Large intestine (tissue), 3 donors: ENCODE data around the gene ZSWIM4. TPM values are rescaled to one million over a fixed set of nuclear protein-coding genes. Genes with fewer than 3 reads are reported as not detected.

Source experiments
- DNase-seq, 2 donors: peaks; one replicate each; pipeline versions ENCODE4 v3.0.0 to v3.0.0-alpha.2; 2013
- H3K27ac ChIP-seq: one replicate; pipeline ENCODE4 v1.5.1; 2013; ENCODE audit warnings: low read length
- H3K27me3 ChIP-seq: 2 replicates; pipeline ENCODE4 v1.6.1; 2013; ENCODE audit warnings: low read length; ENCODE audit not compliant: control insufficient read depth, insufficient read depth
- H3K36me3 ChIP-seq: 2 replicates; pipeline ENCODE4 v1.6.1; 2013; ENCODE audit warnings: low read length; ENCODE audit not compliant: control insufficient read depth, insufficient read depth
- H3K4me1 ChIP-seq: one replicate; pipeline ENCODE4 v1.6.1; 2013; ENCODE audit warnings: low read length; ENCODE audit not compliant: control insufficient read depth, insufficient read depth
- H3K4me3 ChIP-seq: one replicate; pipeline ENCODE4 v1.5.1; 2013; ENCODE audit warnings: low read length
- H3K9me3 ChIP-seq: one replicate; pipeline ENCODE4 v1.6.1; 2013; ENCODE audit warnings: mild to moderate bottlenecking, low read depth, low read length, moderate library complexity; ENCODE audit not compliant: control insufficient read depth
- WGBS: methylation state at CpG from one replicate; pipeline ENCODE4 v1.1.5; 2013; ENCODE audit warnings: low lambda C conversion rate; ENCODE audit not compliant: insufficient coverage; 5-methylcytosine and 5-hydroxymethylcytosine counted together
- polyA plus RNA-seq: library from polyadenylated mRNA; unstranded; fragments of 120-200 nt; gene quantifications from one replicate; pipeline ENCODE4 v1.2.1, GENCODE V29; 2013

ZSWIM4 gene
- polyA plus RNA-seq, 1 donor: 3.7 TPM

DNA sequence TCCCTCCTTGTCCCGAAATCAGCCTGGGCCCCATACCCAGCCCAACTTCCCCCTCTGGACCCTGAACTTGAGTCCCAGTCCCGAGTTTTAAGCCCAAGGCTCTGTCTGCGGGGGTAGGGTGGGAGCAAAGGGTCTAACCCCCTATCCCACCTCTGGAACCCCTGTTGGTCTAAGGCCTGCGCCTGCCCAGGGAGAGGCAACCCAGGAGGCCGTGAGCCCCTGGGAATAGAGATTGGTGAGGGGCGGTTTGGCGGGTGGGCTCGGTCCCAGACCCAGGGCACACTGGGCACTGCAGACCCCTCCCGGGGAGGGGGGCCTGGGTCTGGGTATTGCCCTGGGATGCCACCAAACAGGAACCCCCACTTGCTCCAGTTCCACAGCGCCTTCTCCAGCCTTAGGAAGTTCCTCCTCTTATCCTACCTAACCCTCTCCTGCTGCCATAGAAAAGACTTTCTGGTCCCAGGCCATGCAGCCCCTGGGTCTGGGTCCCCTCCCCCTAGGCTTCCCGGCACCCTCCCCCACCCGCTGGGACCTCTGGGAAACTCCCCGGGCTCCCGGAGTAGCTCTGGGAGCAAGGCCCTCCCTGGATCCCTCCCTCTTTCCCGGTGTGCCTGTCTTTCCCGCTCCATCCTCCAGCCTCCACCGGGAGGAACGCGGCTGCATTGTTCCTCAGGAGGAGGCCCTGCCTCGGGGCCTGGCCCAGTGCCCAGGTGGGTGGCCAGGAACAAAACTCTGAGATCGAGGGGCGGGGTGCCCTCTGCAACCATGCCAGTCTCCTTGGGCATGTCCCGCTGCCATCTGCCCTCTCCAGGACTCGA lies 48.1 kb downstream of the ZSWIM4 start:
- Histone ChIP-seq H3K27ac (peak overlapping the region; percentile 93), H3K27me3 (no peaks in the 10 kb centered on the region), H3K4me3 (peak overlapping the region; percentile 57), H3K36me3 (peaks cover 9% of the 10 kb centered on the region), H3K9me3 (no peaks in the 10 kb centered on the region), H3K4me1 (peaks cover 78% of the 10 kb centered on the region)
- WGBS: no CpG with 5 or more reads among the region's 24 CpGs
- DNase-seq: peak in 1 of 2 donors; percentile 83

DNA sequence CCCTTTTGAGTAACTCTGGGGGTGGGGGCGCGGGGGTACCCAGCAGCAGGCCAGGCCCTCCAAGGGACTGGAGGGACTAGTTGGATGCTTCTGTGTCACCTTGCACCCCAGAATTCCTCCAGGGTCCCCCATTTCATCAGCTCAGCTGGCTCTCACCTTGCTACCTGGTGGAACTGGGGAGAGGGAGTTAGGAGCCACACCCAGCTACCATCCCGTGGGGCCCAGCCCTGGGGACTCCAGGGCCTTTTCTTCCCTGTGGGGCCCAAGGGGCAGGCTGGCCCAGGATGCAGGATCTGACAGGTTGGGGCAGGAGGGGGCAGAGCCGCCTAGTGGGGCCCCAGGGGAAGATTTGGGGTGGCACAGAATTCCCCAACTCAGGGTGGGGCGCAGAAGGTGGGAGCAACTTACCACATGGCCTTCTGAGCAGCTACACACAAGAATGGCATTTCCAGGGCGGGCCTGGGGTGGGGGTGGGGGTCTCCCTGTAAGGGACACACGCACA lies 48.9 kb downstream of the ZSWIM4 start:
- Histone ChIP-seq H3K4me3 (no peak overlapping the region), H3K9me3 (no peaks in the 10 kb centered on the region), H3K4me1 (peaks cover 73% of the 10 kb centered on the region), H3K27me3 (no peaks in the 10 kb centered on the region), H3K27ac (peak overlapping the region; percentile 93), H3K36me3 (peaks cover under 1% of the 10 kb centered on the region)
- DNase-seq: peak; percentile 90 to 96
- no CpG with 5 or more reads among the region's 7 CpGs for WGBS

DNA sequence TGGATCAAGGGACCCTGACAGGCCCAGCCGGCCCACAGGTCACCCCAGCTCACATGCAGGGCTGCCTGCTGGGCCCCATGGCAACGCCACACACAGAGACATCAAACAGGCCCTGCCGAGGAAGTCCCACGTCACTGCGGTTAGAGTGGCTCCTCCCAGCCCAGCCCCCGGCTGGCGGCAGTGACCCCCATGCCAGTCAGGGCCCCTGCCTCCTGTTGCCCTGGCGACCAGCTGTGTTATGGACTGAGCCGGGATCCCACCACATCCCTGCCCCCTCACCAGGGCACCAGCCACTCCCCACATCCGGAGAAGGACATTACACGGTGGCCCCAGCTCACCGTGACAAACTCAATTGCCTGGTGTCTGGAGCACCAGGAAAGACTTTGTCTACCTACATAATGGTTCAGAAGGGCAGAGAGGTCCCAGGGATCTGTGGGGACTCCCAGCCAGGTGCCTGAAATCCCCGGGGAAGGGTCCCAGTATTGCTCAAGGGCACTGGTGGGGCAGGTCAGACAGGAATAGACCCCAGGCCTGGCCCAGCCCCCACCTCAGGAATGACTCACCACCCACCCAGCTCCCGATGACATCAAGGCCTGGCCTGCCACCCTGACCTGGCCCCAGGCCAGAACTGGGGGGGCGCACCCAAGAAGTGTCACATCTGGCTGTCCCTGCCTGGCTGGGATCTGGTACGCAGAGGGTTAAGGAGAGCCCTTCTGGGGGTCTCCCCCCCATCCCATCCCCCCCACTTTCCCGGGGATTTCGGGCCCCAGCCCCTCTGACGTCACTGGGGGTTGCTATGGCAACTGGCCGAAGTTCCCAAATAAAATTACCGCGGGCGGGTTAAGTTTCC lies 51.5 kb downstream of the ZSWIM4 start:
- Histone ChIP-seq H3K27me3 (no peaks in the 10 kb centered on the region), H3K27ac (peak overlapping the region; percentile 100), H3K4me1 (peaks cover 65% of the 10 kb centered on the region), H3K4me3 (peak overlapping the region; percentile 60), H3K36me3 (no peaks in the 10 kb centered on the region), H3K9me3 (no peaks in the 10 kb centered on the region)
- WGBS: no CpG with 5 or more reads among the region's 23 CpGs
- peak; percentile 93 to 96 for DNase-seq

DNA sequence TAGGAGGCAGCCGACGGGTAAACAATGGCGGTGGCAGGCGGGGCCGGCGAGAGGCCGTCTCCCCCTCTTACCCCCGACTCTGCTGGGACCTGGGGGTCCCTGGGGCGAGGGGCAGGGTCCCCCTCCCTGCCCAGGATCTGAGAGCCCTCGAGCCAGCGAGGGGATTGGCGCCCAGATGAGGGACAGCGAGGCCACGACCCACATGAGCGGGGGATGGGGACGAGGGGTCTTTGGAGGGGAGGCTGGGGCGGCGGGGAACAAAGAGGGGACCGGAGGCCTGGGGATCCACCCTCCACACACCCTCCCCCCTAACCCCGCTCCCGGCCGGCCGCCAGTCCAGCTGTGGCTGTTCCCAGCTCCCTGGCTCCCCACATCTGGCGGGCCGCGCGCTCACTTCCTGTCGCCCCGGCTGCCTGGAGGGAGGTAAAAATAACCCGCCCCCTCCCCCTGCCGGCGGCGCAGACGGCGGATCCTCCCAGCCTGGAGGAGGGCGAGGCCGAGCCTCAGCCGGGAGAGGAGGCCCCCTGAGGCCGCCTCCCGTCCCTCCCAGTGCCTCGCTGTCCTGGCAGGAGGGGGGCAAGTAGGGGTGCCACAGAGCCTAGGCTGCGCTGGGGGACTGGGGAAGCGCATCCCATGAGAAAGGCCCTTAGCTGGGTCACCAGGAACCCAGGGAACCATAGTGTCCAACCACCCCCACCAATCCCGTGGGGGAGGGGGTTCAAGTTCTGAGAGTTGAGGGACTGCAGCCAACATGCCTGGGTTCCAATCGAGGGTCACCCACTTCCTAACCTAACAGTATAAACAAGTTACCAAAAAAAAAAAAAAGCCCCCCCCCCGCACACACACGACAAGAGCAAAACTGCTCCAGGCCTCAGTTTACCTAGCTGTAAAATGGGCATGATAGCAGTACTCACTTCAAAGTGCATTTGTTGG lies 52.4 kb downstream of the ZSWIM4 start:
- Histone ChIP-seq H3K4me1 (peaks cover 66% of the 10 kb centered on the region), H3K4me3 (peak overlapping the region; percentile 60), H3K27ac (peak overlapping the region; percentile 100), H3K36me3 (no peaks in the 10 kb centered on the region), H3K27me3 (no peaks in the 10 kb centered on the region), H3K9me3 (no peaks in the 10 kb centered on the region)
- DNase-seq: peak; percentile 95 to 98
- no CpG with 5 or more reads among the region's 47 CpGs for WGBS

DNA sequence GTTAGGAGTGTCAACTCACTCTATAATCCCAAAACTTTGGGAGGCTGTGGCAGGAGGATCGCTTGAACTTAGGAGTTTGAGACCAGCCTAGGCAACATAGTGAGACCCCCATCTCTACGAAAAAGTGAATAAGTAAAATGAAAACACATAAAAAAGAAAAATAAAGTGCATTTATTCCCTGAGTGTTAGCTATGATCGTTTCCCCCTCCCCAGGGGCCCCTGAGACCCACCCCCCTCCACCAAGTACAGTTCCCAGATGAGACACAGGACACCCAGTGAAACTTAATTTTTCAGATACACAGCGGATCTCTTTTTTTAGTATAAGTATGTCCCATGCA lies 53.1 kb downstream of the ZSWIM4 start:
- Histone ChIP-seq H3K4me1 (peaks cover 62% of the 10 kb centered on the region), H3K9me3 (no peaks in the 10 kb centered on the region), H3K4me3 (no peak overlapping the region), H3K27me3 (no peaks in the 10 kb centered on the region), H3K27ac (peak overlapping the region; percentile 100), H3K36me3 (no peaks in the 10 kb centered on the region)
- no peak for DNase-seq
- 86% methylated on average over 1 of the region's 4 CpGs for WGBS

DNA sequence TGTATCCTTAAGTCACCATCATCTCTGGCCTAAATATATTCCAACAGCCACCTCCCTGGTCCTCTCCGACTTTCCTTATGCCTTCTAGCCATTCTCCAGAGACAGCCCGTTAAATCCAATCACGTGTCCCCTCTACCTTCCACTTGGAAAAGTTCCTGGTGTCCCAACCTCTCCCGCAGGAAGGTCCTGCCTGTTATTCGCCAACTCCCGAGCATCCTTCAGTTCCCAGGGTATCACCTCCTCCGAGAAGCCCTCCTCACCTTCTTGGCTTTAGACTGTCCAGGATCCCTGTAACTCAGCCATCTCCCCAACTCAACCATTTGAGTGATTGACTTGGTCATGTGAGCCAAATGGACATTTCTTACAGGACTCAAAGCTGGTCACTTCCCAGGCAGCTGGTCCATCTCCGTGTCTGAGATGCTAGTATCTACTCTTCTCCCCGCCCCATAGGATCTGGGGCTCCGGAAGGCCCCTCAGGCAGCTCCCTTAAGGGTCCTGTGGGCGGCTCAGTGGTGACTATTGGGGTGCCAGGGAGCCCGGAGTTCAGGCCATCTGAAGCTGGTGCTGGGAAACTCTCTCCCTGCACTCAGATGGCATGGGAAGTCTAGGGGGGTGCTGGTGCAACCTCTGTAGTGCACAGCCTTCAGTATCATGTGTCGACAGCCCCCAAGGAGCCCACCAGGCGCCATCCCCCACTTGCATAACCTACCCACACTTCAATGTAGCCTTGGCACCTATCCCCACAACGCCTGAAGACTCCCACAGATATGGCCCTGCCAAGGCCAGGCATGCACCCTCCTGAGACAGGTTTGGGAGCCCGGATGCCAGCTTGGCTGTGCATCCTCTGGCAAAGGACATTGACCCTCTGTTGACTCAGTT lies 53.8 kb downstream of the ZSWIM4 start:
- Histone ChIP-seq H3K9me3 (peaks cover 2% of the 10 kb centered on the region), H3K4me1 (peaks cover 55% of the 10 kb centered on the region), H3K27ac (peak overlapping the region; percentile 100), H3K36me3 (no peaks in the 10 kb centered on the region), H3K27me3 (no peaks in the 10 kb centered on the region), H3K4me3 (no peak overlapping the region)
- WGBS: 80% methylated on average over 1 of the region's 16 CpGs
- DNase-seq: peak in 1 of 2 donors; percentile 43

DNA sequence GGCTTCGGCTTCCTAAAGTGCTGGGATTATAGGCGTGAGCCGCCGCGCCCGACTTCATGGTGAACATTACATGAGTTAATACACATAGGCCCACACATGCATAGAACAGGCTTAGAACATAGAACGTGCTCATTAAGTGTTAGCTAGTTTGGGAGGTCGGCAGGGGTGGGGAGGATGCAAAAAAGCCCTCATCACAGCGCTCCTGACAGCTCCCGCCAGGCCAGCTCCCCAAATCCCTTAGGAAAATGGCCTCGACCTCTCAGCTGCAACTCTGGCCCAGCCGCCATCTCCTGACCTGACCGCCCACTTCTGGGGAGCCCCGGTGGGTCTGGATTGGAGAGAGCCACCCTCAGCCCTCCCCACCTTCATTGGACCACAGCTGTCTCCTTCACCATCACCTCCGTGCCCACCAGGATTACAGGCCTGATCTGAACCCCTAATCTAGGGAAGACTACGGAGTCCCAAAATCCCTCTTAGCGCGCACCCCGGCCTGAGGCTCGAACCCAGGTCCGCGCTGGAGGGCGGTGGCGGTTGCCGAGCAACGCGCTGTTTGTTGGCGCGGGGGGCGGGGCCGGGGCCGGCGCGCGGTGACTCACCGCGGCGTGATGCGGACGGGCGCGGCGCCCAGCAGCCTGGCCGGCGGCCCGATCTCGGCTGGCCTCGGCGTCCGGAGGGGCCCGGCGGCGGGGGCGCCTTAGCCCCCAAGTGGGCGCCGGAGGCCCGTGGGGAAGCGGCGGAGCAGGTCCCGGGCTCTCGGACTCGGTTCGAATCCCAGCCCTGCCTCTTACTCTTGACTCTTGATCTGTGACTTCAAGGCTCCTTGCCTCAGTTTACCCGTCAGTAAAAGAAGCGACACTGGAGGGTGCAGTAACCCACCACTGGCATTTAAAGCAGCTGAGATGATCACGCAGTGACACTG lies 55.0 kb downstream of the ZSWIM4 start:
- no CpG with 5 or more reads among the region's 66 CpGs for WGBS
- peaks cover 43% of the 10 kb centered on the region for H3K4me1 ChIP-seq
- H3K27me3 ChIP-seq: no peaks in the 10 kb centered on the region
- peak overlapping the region; percentile 22 for H3K4me3 ChIP-seq
- peak overlapping the region; percentile 85 for H3K27ac ChIP-seq
- H3K36me3 ChIP-seq: no peaks in the 10 kb centered on the region
- H3K9me3 ChIP-seq: peaks cover 2% of the 10 kb centered on the region
- peak; percentile 89 to 90 for DNase-seq

DNA sequence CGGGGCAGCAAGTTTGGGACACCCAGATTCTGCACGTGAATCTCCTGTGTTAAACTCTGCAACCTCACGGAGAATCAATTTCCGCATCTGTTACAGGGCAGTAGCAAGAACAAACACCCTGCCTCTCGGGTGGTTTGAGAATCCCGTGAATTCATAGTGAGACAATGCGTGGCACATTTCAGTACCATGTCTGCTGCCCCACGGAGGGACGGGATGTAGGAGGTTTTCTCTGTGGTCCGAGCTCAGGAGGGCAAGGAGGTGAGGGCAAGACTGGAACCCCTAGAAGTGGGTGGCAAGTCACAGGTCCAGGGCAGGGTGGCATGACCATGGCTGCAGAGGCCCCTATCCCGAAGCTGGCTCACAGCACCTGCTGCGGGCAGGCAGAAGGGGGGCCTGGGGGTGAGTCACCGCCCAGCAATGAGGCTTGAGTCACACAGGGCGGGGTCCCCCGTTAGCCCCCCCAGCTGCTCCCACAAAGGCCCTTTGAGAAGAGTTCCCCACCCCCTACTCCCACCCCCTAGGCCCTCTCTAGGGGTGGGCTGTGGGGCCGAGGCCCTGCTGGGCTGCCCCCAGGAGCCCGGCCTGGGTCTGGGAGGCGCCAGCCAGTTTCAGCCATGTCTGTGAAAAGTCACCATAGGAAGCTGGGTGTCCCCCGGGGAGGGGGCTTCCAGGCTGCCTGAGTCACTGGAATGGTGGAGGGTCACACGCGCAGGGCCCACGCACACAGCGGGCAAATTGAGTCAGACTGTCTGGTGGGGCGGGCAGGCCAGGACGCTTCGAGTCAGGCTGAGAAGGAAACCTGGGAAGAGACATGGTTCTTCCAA lies 55.9 kb downstream of the ZSWIM4 start:
- no CpG with 5 or more reads among the region's 26 CpGs for WGBS
- H3K4me3 ChIP-seq: peak overlapping the region; percentile 22
- peak overlapping the region; percentile 84 for H3K27ac ChIP-seq
- peak; percentile 93 to 96 for DNase-seq
- H3K36me3 ChIP-seq: no peaks in the 10 kb centered on the region
- peaks cover 2% of the 10 kb centered on the region for H3K9me3 ChIP-seq
- H3K4me1 ChIP-seq: peaks cover 41% of the 10 kb centered on the region
- H3K27me3 ChIP-seq: no peaks in the 10 kb centered on the region
